Measurements from ENCODE around the gene WIPF2. TPM values are rescaled to one million over a fixed set of nuclear protein-coding genes. Genes with fewer than 3 reads are reported as not detected.

Gene WIPF2
- total and polyA plus RNA-seq, 2 of the 8 experiments (the other 6 are each of a cell fraction or from before 2014, with no cell fraction given), result 6.9 to 25.3 TPM

- Histone ChIP-seq H4K91ac (replicated peaks; ENCODE audit: insufficient read length, low read length) (no peak overlapping the region), H3K4ac (replicated peaks; ENCODE audit: insufficient read length, low read depth, low read length) (no peak overlapping the region), H3K4me2 (ENCODE audit: insufficient read depth in 1 of 2, low read depth in 2 of 2, low read length in 2 of 2) (no peak overlapping the region), H2AK5ac (ENCODE audit: low read depth, low read length) (no peak overlapping the region), H3K23ac (ENCODE audit: insufficient read length) (no peak overlapping the region), H3K56ac (replicated peaks; ENCODE audit: insufficient read length, low read depth, low read length) (no peak overlapping the region), H4K20me1 (replicated peaks in 1 of 2; ENCODE audit: control insufficient read depth in 1 of 2, insufficient read depth in 2 of 2, low read length in 2 of 2) (peaks cover 0 to 3% of the 10 kb centered on the region in 2 experiments), H3K79me1 (ENCODE audit: low read depth, low read length) (no peaks in the 10 kb centered on the region), H4K5ac (ENCODE audit: insufficient read length, low read depth, low read length) (no peak overlapping the region), H3K4me1 (replicated peaks in 1 of 4; ENCODE audit: control insufficient read depth in 3 of 4, insufficient read depth in 4 of 4, low read length in 3 of 4) (peaks cover 0 to 2% (median 0%) of the 10 kb centered on the region in 4 experiments; a peak in 1 of 7 replicates), H3K9ac (replicated peaks in 1 of 4; ENCODE audit: extremely low read depth in 1 of 4, low read depth in 3 of 4, low read length in 3 of 4) (no peak overlapping the region), H2AFZ (ENCODE audit: low read length) (no peak overlapping the region), H3K23me2 (ENCODE audit: low read depth, low read length) (no peaks in the 10 kb centered on the region), H2BK15ac (ENCODE audit: low read length) (no peak overlapping the region), H2BK20ac (ENCODE audit: low read length) (no peak overlapping the region), H3K14ac (ENCODE audit: insufficient read length) (no peak overlapping the region), H3K4me3 (ENCODE audit: extremely low read depth in 1 of 4, insufficient read depth in 2 of 4, low read depth in 3 of 4, low read length in 4 of 4) (no peak overlapping the region), H3K18ac (ENCODE audit: extremely low read depth, low read length) (no peak overlapping the region), H3K27ac (ENCODE audit: low read depth, low read length) (no peak overlapping the region), H3K36me3 (ENCODE audit: control insufficient read depth in 2 of 4, insufficient read depth in 4 of 4, low read length in 3 of 4) (peaks cover 6 to 36% (median 11%) of the 10 kb centered on the region in 4 experiments; a peak in 6 of 8 replicates), H3K79me2 (ENCODE audit: control insufficient read depth in 1 of 2, insufficient read depth in 2 of 2, low read length in 2 of 2) (no peaks in the 10 kb centered on the region), H4K8ac (ENCODE audit: extremely low read depth, insufficient read depth, low read length) (no peak overlapping the region), H2BK120ac (replicated peaks; ENCODE audit: low read depth, low read length) (no peak overlapping the region), H2BK12ac (ENCODE audit: low read depth, low read length) (no peak overlapping the region), H3K9me3 (ENCODE audit: insufficient read depth in 2 of 2, low read depth in 1 of 2, low read length in 1 of 2) (no peaks in the 10 kb centered on the region), H3K27me3 (replicated peaks in 1 of 4; ENCODE audit: control insufficient read depth in 3 of 4, extremely low read depth in 1 of 4, insufficient read depth in 3 of 4, low read length in 3 of 4) (no peaks in the 10 kb centered on the region), H2BK5ac (ENCODE audit: low read depth, low read length) (no peak overlapping the region)
- WGBS, 2 experiments (ENCODE audit: extremely low coverage in 1 of 2, insufficient coverage in 1 of 2, insufficient read length in 1 of 2, insufficient replicate concordance in 2 of 2, low coverage in 1 of 2, low lambda C conversion rate in 2 of 2, missing lambda C conversion rate in 1 of 2), result 94% methylated on average over 7 of the region's 7 CpGs; no CpG with 5 or more reads in 1 of the 2 experiments
- ChIA-PET POLR2A (ENCODE audit: partially characterized antibody) (interaction anchor here (0.6 kb wide), 1 partner anchor 278 kb away, joined by 3 read pairs; no protein-coding TSS in a partner anchor), CTCF (ENCODE audit: partially characterized antibody) (interaction anchor here (1.2 kb wide), 2 partner anchors 46 to 58 kb away, joined by 3 to 4 read pairs; no protein-coding TSS in a partner anchor)
- no peak for FAIRE-seq
- DNase-seq (ENCODE audit: low read depth in 1 of 2, low spot score in 2 of 2), result no peak
- TF ChIP-seq BRCA1 (IDR thresholded peaks at IDR 0.05; ENCODE audit: low read depth, low read length) (no peak), RAD21 (IDR thresholded peaks at IDR 0.05 in 1 of 2, conservative IDR thresholded peaks at IDR 0.05 in 1 of 2; ENCODE audit: low read depth in 2 of 2, low read length in 2 of 2) (no peak), USF2 (IDR thresholded peaks at IDR 0.05; ENCODE audit: low read length) (no peak), HDAC6 (IDR thresholded peaks at IDR 0.05; ENCODE audit: low read depth, low read length) (no peak), BACH1 (IDR thresholded peaks at IDR 0.05; ENCODE audit: low read length) (no peak), CHD1 (IDR thresholded peaks at IDR 0.05; ENCODE audit: low read depth, low read length) (no peak), RFX5 (IDR thresholded peaks at IDR 0.05; ENCODE audit: borderline replicate concordance, low read depth, low read length) (no peak), SP4 (IDR thresholded peaks at IDR 0.05; ENCODE audit: low read length) (no peak), ATF2 (IDR thresholded peaks at IDR 0.05; ENCODE audit: low read length) (no peak), E2F6 (IDR thresholded peaks at IDR 0.05) (no peak)
These were observed 41.4 kb downstream of the WIPF2 start for GRCh38 chr17:40260528-40260927.
